Stimulated activated naive CD8-positive, alpha-beta T cell treated with anti-CD3 and anti-CD28 coated beads, Interleukin-15, amount 100 ng/mL, for 72 hours (primary cell): Measurements from ENCODE around the gene CNFN.

Source experiments
- ATAC-seq: fragments of 150-1000 bp; cut with Tn5 transposase; 2 replicates; pipeline ENCODE4 v1.10.0; 2021; ENCODE audit warnings: mild to moderate bottlenecking, moderate library complexity
- DNase-seq, 2 donors: peaks; one replicate each; pipeline ENCODE4 v3.0.0; 2021 to 2022
- H3K27ac Mint-ChIP-seq, 2 donors: one replicate each; pipeline ENCODE4 v1.8.0; 2022; ENCODE audit warnings: mild to moderate bottlenecking in 2 of 2, mixed read lengths in 2 of 2, moderate library complexity in 2 of 2
- H3K27me3 Mint-ChIP-seq: one replicate; pipeline ENCODE4 v1.8.0; 2022; ENCODE audit warnings: mixed read lengths
- H3K4me1 Mint-ChIP-seq: one replicate; pipeline ENCODE4 v1.8.0; 2022; ENCODE audit warnings: mild to moderate bottlenecking, mixed read lengths
- H3K4me3 Mint-ChIP-seq, 2 donors: one replicate each; pipeline ENCODE4 v1.8.0; 2022; ENCODE audit warnings: mild to moderate bottlenecking in 2 of 2, mixed read lengths in 2 of 2, moderate library complexity in 1 of 2
- H3K9me3 Mint-ChIP-seq, 2 donors: one replicate each; pipeline ENCODE4 v1.8.0; 2022; ENCODE audit warnings: mixed read lengths in 2 of 2

The CNFN gene

DNA sequence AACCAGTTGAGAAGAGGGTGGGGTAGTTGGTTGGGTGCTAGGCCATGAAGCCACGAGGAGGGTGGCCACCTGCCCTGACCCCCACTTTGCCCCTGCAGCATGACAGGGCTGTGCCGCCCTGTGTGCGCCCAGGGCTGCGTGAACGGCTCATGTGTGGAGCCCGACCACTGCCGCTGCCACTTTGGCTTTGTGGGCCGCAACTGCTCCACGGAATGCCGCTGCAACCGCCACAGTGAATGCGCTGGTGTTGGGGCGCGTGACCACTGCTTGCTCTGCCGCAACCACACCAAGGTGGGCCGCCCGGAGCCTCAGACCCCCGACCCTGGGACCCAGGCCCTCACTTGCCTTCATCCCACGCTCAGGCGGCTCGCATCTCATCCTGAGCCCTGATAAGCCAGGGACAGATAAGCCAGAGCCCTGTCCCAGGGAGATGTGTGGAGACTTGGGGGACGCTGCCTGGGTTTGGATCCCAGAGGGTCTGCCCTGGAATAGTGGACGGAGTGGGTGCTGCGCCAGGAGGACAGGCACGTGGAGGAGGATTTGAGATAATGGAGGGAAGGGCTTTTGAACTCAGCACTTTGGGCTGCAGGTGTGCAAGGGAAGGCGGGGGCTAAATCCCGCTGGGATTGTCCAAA lies 20.5 kb downstream of the CNFN start:
- no peaks in the 10 kb centered on the region for H3K4me1 Mint-ChIP-seq
- ATAC-seq: no peak
- no peak overlapping the region for H3K27ac Mint-ChIP-seq
- H3K27me3 Mint-ChIP-seq: no peaks in the 10 kb centered on the region
- no peak for DNase-seq
- no peak overlapping the region for H3K4me3 Mint-ChIP-seq
- no peaks in the 10 kb centered on the region for H3K9me3 Mint-ChIP-seq

- Mint-ChIP-seq H3K27me3 (no peaks in the 10 kb centered on the region), H3K9me3 (peaks cover 0 to 2% of the 10 kb centered on the region in 2 donors), H3K27ac (no peak overlapping the region), H3K4me1 (no peaks in the 10 kb centered on the region), H3K4me3 (no peak overlapping the region)
- no peak for ATAC-seq
- no peak for DNase-seq
Measured at GRCh38 chr19:42368765-42369164, 21.3 kb downstream of the CNFN start.

GRCh38 chr19:42368360-42368759 lies 21.7 kb downstream of the CNFN start:
- Mint-ChIP-seq H3K27ac (no peak overlapping the region), H3K4me1 (no peaks in the 10 kb centered on the region), H3K4me3 (no peak overlapping the region), H3K9me3 (peaks cover 0 to 6% of the 10 kb centered on the region in 2 donors), H3K27me3 (no peaks in the 10 kb centered on the region)
- ATAC-seq (no peak), DNase-seq (no peak)

DNA sequence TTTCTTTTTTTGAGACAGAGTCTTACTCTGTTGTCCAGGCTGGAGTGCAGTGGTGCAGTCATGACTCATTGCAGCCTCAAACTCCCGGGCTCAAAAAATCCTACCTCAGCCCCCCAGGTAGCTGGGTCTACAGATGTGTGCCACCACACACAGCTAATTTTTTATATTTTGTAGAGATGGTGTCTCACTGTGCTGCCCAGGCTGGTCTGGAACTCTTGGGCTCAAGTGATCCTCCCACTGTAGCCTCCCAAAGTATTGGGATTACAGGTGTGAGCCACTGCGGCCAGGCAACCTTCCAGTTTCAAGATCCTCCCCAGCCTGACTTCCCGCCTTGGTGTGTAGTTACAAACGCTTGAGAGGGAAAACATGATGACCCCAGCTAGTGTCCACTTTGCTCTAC lies 22.2 kb downstream of the CNFN start:
- H3K9me3 Mint-ChIP-seq: peaks cover 0 to 6% of the 10 kb centered on the region in 2 donors
- no peaks in the 10 kb centered on the region for H3K27me3 Mint-ChIP-seq
- DNase-seq (no peak), ATAC-seq (no peak)
- peak overlapping the region; percentile 3 to 76 for H3K27ac Mint-ChIP-seq
- H3K4me3 Mint-ChIP-seq: no peak overlapping the region
- H3K4me1 Mint-ChIP-seq: no peaks in the 10 kb centered on the region

DNA sequence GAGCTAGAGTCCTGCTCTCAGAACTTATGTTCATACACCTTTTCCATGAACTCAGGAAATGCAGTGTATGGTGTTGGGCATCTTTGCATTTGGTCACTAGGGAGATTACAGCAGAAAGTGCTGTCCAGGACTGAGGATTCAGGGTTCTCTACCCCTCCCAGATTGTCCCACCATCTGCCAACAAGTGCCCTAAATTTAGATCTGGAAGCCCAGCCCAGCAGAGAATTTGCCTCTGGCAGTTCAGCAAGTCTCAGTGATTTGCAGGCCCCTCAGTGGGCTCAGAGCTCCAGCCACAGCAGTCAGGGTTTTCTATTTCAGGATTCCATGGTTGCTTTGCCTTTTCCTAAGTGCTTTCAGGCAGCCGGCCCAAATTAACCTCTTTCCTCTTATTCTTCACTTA lies 23.4 kb downstream of the CNFN start:
- DNase-seq (no peak), ATAC-seq (no peak)
- Mint-ChIP-seq H3K27ac (no peak overlapping the region), H3K27me3 (no peaks in the 10 kb centered on the region), H3K4me3 (no peak overlapping the region), H3K9me3 (peaks cover 0 to 6% of the 10 kb centered on the region in 2 donors), H3K4me1 (no peaks in the 10 kb centered on the region)

- DNase-seq (no peak), ATAC-seq (no peak)
- peak overlapping the region in 1 of 2 donors; percentile 38 for H3K27ac Mint-ChIP-seq
- no peak overlapping the region for H3K4me3 Mint-ChIP-seq
- H3K4me1 Mint-ChIP-seq: no peaks in the 10 kb centered on the region
- H3K9me3 Mint-ChIP-seq: peaks cover 0 to 6% of the 10 kb centered on the region in 2 donors
- H3K27me3 Mint-ChIP-seq: no peaks in the 10 kb centered on the region
Measured at GRCh38 chr19:42363614-42364346, 26.3 kb downstream of the CNFN start.

DNA sequence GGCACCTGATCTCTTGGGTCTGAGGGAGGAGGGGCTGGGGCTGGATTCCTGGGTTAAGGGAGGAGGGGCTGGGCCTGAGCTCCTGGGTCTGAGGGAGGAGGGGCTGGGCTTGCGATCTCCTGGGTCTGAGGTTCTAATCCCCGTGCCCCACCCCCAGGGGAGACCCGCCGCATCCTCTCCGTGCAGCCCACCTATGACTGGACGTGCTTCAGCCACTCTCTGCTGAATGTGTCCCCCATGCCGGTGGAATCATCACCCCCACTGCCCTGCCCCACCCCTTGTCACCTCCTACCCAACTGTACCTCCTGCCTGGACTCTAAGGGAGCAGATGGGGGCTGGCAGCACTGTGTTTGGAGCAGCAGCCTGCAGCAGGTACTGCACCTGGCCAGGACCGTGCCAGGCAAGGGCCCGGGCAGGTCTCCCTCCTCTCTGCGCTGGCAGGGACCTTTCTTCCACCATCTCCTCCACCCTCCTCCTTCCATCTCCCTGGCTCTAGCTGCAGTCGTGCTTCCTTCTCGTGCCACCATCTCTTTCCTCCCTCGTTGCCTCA lies 27.1 kb downstream of the CNFN start:
- no peak overlapping the region for H3K27ac Mint-ChIP-seq
- H3K4me3 Mint-ChIP-seq: no peak overlapping the region
- ATAC-seq (no peak), DNase-seq (no peak)
- peaks cover 0 to 6% of the 10 kb centered on the region in 2 donors for H3K9me3 Mint-ChIP-seq
- H3K27me3 Mint-ChIP-seq: no peaks in the 10 kb centered on the region
- no peaks in the 10 kb centered on the region for H3K4me1 Mint-ChIP-seq

GRCh38 chr19:42362342-42362741 lies 27.8 kb downstream of the CNFN start:
- no peak overlapping the region for H3K27ac Mint-ChIP-seq
- H3K4me1 Mint-ChIP-seq: no peaks in the 10 kb centered on the region
- peaks cover 0 to 6% of the 10 kb centered on the region in 2 donors for H3K9me3 Mint-ChIP-seq
- no peak for ATAC-seq
- DNase-seq: no peak
- H3K4me3 Mint-ChIP-seq: no peak overlapping the region
- no peaks in the 10 kb centered on the region for H3K27me3 Mint-ChIP-seq

DNA sequence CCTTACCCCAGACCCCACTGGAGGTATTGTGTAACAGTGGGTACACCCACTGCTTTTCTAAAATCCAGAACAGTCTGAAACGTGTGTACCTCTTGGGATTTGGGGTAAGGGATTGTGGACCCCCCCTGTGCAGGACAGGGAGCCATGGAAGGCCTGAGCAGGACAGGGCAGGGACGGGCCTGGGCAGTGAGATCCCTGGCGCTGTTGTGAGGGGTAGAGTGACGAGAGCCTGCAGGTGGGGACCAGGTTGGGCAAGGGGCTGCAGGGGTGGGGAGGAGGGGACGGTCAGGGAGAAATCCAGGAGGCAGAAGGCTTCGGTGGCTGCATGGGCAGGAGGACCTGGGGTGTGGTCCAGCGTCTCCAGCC lies 28.6 kb downstream of the CNFN start:
- Mint-ChIP-seq H3K27me3 (no peaks in the 10 kb centered on the region), H3K9me3 (peaks cover 0 to 6% of the 10 kb centered on the region in 2 donors), H3K4me1 (no peaks in the 10 kb centered on the region), H3K4me3 (no peak overlapping the region), H3K27ac (peak overlapping the region in 1 of 2 donors; percentile 90)
- DNase-seq (no peak), ATAC-seq (no peak)

DNA sequence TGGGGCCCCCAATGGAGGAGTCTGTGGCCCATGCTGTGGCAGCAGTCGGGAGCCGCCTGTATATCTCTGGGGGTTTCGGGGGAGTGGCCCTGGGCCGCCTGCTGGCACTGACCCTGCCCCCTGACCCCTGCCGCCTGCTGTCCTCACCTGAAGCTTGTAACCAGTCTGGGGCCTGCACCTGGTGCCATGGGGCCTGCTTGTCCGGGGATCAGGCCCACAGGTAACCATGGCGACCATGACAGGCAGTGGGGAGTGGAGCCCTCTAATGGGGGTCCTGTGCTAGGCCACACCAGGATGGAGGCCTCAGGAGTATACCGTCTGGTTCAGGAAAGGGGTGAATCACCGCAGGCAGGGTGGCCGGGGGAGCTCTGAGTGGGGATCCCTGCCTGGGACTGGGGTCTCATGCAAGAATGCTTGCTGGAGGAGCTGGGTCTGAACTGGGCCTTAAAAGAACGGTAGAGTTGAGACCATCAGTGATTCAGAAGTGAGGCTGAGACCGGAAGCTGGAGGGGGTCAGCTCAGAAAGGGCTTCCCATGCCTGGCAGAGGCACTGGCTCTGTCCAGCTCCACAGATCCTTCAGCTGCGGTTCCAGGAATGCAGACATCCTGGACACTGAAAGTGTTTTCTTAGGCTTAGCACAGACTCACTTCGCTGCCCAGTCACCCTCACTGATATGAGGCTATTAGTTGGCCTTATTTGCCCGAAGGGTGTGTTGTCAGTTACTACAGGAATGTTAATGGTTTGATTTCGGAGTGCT lies 29.1 kb downstream of the CNFN start:
- peak overlapping the region in 1 of 2 donors; percentile 90 for H3K27ac Mint-ChIP-seq
- H3K4me1 Mint-ChIP-seq: no peaks in the 10 kb centered on the region
- no peak for DNase-seq
- no peak overlapping the region for H3K4me3 Mint-ChIP-seq
- ATAC-seq: no peak
- peaks cover 0 to 6% of the 10 kb centered on the region in 2 donors for H3K9me3 Mint-ChIP-seq
- H3K27me3 Mint-ChIP-seq: no peaks in the 10 kb centered on the region

GRCh38 chr19:42357290-42357689 lies 32.8 kb downstream of the CNFN start:
- Mint-ChIP-seq H3K27me3 (no peaks in the 10 kb centered on the region), H3K4me3 (no peak overlapping the region), H3K4me1 (no peaks in the 10 kb centered on the region), H3K27ac (no peak overlapping the region), H3K9me3 (no peaks in the 10 kb centered on the region)
- DNase-seq (no peak), ATAC-seq (no peak)

GRCh38 chr19:42356686-42357085 lies 33.4 kb downstream of the CNFN start:
- Mint-ChIP-seq H3K4me1 (no peaks in the 10 kb centered on the region), H3K27ac (no peak overlapping the region)

DNA sequence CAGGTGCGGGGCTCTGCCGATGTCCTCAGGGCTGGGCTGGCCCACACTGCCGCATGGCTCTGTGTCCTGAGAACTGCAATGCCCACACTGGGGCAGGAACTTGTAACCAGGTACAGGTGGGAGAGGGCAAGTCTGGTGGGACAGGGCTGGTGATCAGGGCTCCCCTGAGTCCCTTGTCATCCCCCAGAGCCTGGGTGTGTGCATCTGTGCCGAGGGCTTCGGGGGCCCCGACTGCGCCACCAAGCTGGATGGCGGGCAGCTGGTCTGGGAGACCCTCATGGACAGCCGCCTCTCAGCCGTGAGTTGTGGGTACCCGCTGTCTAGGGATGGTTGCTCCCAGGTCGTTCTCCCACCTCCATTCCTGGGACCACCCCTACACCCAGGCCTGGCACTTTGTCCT lies 34.2 kb downstream of the CNFN start:
- Mint-ChIP-seq H3K27ac (no peak overlapping the region), H3K4me1 (no peaks in the 10 kb centered on the region), H3K27me3 (no peaks in the 10 kb centered on the region), H3K4me3 (no peak overlapping the region), H3K9me3 (no peaks in the 10 kb centered on the region)
- ATAC-seq (no peak), DNase-seq (no peak)

More at GRCh38 chr19:42356686-42357085, 33.4 kb downstream of the CNFN start:
- DNase-seq (no peak), ATAC-seq (no peak)
- H3K27me3 Mint-ChIP-seq: no peaks in the 10 kb centered on the region
- H3K4me3 Mint-ChIP-seq: no peak overlapping the region
- no peaks in the 10 kb centered on the region for H3K9me3 Mint-ChIP-seq

- Mint-ChIP-seq H3K4me1 (no peaks in the 10 kb centered on the region), H3K27me3 (no peaks in the 10 kb centered on the region), H3K27ac (no peak overlapping the region), H3K4me3 (no peak overlapping the region), H3K9me3 (no peaks in the 10 kb centered on the region)
- ATAC-seq: no peak
- no peak for DNase-seq
Measured at GRCh38 chr19:42353341-42354015, 36.6 kb downstream of the CNFN start.
